ENCODE measurements around the gene GPR62.

GPR62 gene

DNA sequence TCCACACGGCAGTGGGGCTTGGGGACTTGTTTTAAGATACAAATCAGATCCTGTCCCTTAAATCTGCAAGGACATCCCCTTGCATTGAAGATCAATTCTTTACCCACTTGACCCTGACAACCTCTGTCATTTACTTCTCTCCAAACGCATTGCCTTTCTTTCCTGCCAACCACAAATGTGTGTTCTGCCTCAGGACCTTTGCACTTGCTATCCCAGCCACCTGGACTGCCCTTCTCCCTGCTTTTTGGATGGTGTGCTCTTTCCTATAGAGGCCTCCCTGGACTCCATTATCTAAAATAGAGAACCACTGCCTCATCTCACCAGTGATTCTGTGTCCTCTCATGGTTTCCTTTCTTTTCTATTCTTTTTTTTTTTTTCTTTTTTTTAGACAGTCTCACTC, 42.0 kb downstream of the GPR62 start:
- ATAC-seq (ENCODE audit: insufficient read depth, low read depth) = no peak
- DNase-seq = no peak
- H3K9me3 ChIP-seq (ENCODE audit: insufficient read depth, low read length, severe bottlenecking) = no peaks in the 10 kb centered on the region
- peaks cover 22% of the 10 kb centered on the region for H4K20me1 ChIP-seq (ENCODE audit: insufficient read depth, low read length)
- no peak overlapping the region for H3K4me3 ChIP-seq (ENCODE audit: low read depth in 1 of 2, low read length in 2 of 2)
- H3K9ac ChIP-seq (ENCODE audit: low read depth, low read length) = no peak overlapping the region
- peaks cover 37% of the 10 kb centered on the region for H3K4me1 ChIP-seq (ENCODE audit: insufficient read depth, low read length)
- no peak overlapping the region for H2AFZ ChIP-seq (ENCODE audit: low read depth, low read length)
- H3K27ac ChIP-seq (ENCODE audit: low read length) = no peak overlapping the region
- no peaks in the 10 kb centered on the region for H3K27me3 ChIP-seq (ENCODE audit: insufficient read depth, low read length, poor library complexity)
- H3K36me3 ChIP-seq (ENCODE audit: insufficient read depth, low read length) = peaks cover 33% of the 10 kb centered on the region
- peaks cover 31% of the 10 kb centered on the region for H3K79me2 ChIP-seq (ENCODE audit: insufficient read depth, low read length)
- no peak overlapping the region for H3K4me2 ChIP-seq (ENCODE audit: insufficient read depth, low read length)
- TF ChIP-seq EZH2 (IDR thresholded peaks at IDR 0.05; ENCODE audit: borderline replicate concordance, low read depth, low read length, severe bottlenecking) = no peak
- TF ChIP-seq CTCF (IDR thresholded peaks at IDR 0.05; ENCODE audit: borderline replicate concordance, extremely low read depth, low read length, poor library complexity, severe bottlenecking) = no peak

DNA sequence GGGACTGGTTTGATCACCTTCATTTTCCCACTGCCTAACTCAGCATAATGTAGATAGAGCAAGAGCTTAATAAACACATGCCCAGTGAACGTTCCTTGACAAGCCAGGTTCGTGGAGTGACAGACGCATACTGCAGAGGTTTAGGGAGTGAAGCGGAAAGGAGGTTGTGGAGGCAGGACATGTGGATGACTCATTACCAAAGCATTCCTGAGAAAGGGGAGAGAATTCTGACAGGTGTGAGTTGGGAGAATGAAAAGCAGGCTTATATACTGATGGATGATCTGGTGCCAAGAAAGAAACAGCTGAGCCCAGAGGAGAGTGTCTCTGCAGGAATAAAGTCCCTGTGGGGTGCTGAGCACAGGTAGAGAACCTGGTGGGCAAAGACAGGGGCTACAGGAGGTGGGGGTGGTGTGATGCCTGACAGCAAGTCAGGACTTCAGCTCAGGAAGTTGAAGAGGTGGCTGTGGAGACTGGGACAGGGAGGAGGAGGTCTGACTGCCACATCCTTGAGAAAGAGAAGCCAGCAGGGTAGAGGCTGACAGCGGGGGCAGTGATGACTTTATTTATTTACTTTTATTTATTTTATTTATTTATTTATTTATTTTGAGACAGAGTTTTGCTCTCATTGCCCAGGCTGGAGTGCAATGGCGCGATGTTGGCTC, 42.9 kb downstream of the GPR62 start:
- Histone ChIP-seq H3K4me2 (ENCODE audit: insufficient read depth, low read length) (no peak overlapping the region), H3K9me3 (ENCODE audit: insufficient read depth, low read length, severe bottlenecking) (no peaks in the 10 kb centered on the region), H3K4me3 (ENCODE audit: low read depth in 1 of 2, low read length in 2 of 2) (no peak overlapping the region), H2AFZ (ENCODE audit: low read depth, low read length) (no peak overlapping the region), H4K20me1 (ENCODE audit: insufficient read depth, low read length) (peaks cover 14% of the 10 kb centered on the region), H3K4me1 (ENCODE audit: insufficient read depth, low read length) (peaks cover 31% of the 10 kb centered on the region), H3K79me2 (ENCODE audit: insufficient read depth, low read length) (peaks cover 24% of the 10 kb centered on the region), H3K27ac (ENCODE audit: low read length) (no peak overlapping the region), H3K27me3 (ENCODE audit: insufficient read depth, low read length, poor library complexity) (no peaks in the 10 kb centered on the region), H3K36me3 (ENCODE audit: insufficient read depth, low read length) (peaks cover 24% of the 10 kb centered on the region), H3K9ac (ENCODE audit: low read depth, low read length) (no peak overlapping the region)
- DNase-seq (no peak), ATAC-seq (ENCODE audit: insufficient read depth, low read depth) (no peak)
- TF ChIP-seq CTCF (IDR thresholded peaks at IDR 0.05; ENCODE audit: borderline replicate concordance, extremely low read depth, low read length, poor library complexity, severe bottlenecking) (no peak), EZH2 (IDR thresholded peaks at IDR 0.05; ENCODE audit: borderline replicate concordance, low read depth, low read length, severe bottlenecking) (no peak)

- Histone ChIP-seq H3K4me1 (ENCODE audit: insufficient read depth, low read length) (peaks cover 26% of the 10 kb centered on the region), H4K20me1 (ENCODE audit: insufficient read depth, low read length) (peaks cover 9% of the 10 kb centered on the region), H3K9ac (ENCODE audit: low read depth, low read length) (no peak overlapping the region), H3K4me2 (ENCODE audit: insufficient read depth, low read length) (no peak overlapping the region), H2AFZ (ENCODE audit: low read depth, low read length) (no peak overlapping the region), H3K27ac (ENCODE audit: low read length) (no peak overlapping the region), H3K4me3 (ENCODE audit: low read depth in 1 of 2, low read length in 2 of 2) (no peak overlapping the region), H3K36me3 (ENCODE audit: insufficient read depth, low read length) (peaks cover 19% of the 10 kb centered on the region), H3K9me3 (ENCODE audit: insufficient read depth, low read length, severe bottlenecking) (no peaks in the 10 kb centered on the region), H3K27me3 (ENCODE audit: insufficient read depth, low read length, poor library complexity) (no peaks in the 10 kb centered on the region), H3K79me2 (ENCODE audit: insufficient read depth, low read length) (peaks cover 19% of the 10 kb centered on the region)
- DNase-seq = no peak
- ATAC-seq (ENCODE audit: insufficient read depth, low read depth) = no peak
- TF ChIP-seq EZH2 (IDR thresholded peaks at IDR 0.05; ENCODE audit: borderline replicate concordance, low read depth, low read length, severe bottlenecking) (no peak), CTCF (IDR thresholded peaks at IDR 0.05; ENCODE audit: borderline replicate concordance, extremely low read depth, low read length, poor library complexity, severe bottlenecking) (no peak)
Measured at GRCh38 chr3:51998774-51999173, 43.6 kb downstream of the GPR62 start.

All from DND-41 (cell line).